WTC11 (cell line): ENCODE data around the gene CAMKMT.

Experiments
- ELF4 ChIP-seq: sonication (generic); formaldehyde crosslinking; IDR thresholded peaks from 2 replicates; pipeline ENCODE4 v1.8.1; 2022; ENCODE audit warnings: low read depth, mild to moderate bottlenecking, moderate library complexity, missing genetic modification reagents
- FOXK1 ChIP-seq: sonication (generic); formaldehyde crosslinking; IDR thresholded peaks from 2 replicates; pipeline ENCODE4 v1.8.0; 2022; ENCODE audit warnings: mild to moderate bottlenecking, moderate library complexity, missing genetic modification reagents
- FOXP1 ChIP-seq: sonication (generic); formaldehyde crosslinking; IDR thresholded peaks from 2 replicates; pipeline ENCODE4 v1.8.0; 2022; ENCODE audit warnings: missing genetic modification reagents, mild to moderate bottlenecking, moderate library complexity, borderline replicate concordance
- PRRX2 ChIP-seq: fragments of 250-450 bp; sonication (Bioruptor Pico); IDR thresholded peaks from 2 replicates; pipeline ENCODE4 v1.8.0; 2021; ENCODE audit warnings: mild to moderate bottlenecking
- SMAD4 ChIP-seq: sonication (generic); formaldehyde crosslinking; IDR thresholded peaks from 2 replicates; pipeline ENCODE4 v1.8.0; 2022; ENCODE audit warnings: mild to moderate bottlenecking, missing genetic modification reagents
- ZNF121 ChIP-seq: sonication (generic); formaldehyde crosslinking; IDR thresholded peaks from 2 replicates; pipeline ENCODE4 v1.8.0; 2023; ENCODE audit warnings: missing genetic modification reagents
- ZNF138 ChIP-seq: sonication (generic); formaldehyde crosslinking; conservative IDR thresholded peaks from 2 replicates; pipeline ENCODE4 v1.8.1; 2022; ENCODE audit warnings: mild to moderate bottlenecking, moderate library complexity, missing genetic modification reagents
- TF ChIP-seq, protein P1 (sequence below): fragments of 200-600 bp; IDR thresholded peaks from 2 replicates; pipeline ENCODE4 v1.8.0; 2022; ENCODE audit warnings: antibody characterized with exemption
- TF ChIP-seq, protein P2 (sequence below): sonication (generic); formaldehyde crosslinking; IDR thresholded peaks from 2 replicates; pipeline ENCODE4 v1.8.1; 2022; ENCODE audit warnings: missing genetic modification reagents, borderline replicate concordance
- TF ChIP-seq, protein P3 (sequence below): sonication (generic); formaldehyde crosslinking; IDR thresholded peaks from 2 replicates; pipeline ENCODE4 v1.8.1; 2023; ENCODE audit warnings: mild to moderate bottlenecking, missing genetic modification reagents, borderline replicate concordance
- TF ChIP-seq, protein P4 (sequence below): sonication (generic); formaldehyde crosslinking; IDR thresholded peaks from 2 replicates; pipeline ENCODE4 v1.8.0; 2022; ENCODE audit warnings: mild to moderate bottlenecking, missing genetic modification reagents

DNA sequence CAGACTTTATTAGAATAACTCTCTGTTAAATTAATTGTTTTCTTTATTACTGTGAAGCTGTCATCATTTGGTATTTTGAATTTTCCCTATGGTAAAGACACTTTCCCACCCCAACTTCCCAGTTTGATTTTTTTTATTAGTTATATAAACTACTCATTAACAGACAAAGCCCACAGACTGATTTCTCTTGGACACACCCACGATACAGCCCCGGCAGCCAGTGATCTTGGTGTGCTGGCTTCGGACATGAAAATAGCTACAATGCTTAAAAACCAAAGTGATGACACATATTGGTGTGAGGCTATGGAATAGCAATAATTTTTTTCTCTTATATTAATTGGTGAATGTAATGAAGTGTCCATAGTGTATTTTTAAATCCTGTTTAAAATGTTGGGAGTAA is 354.4 kb downstream of the CAMKMT start:
- TF ChIP-seq PRRX2 (CRISPR knock-in tag) (no peak), ELF4 (CRISPR knock-in tag) (no peak), FOXP1 (CRISPR knock-in tag) (no peak), SMAD4 (CRISPR knock-in tag) (no peak), FOXK1 (CRISPR knock-in tag) (no peak), ZNF121 (CRISPR knock-in tag) (no peak), ZNF138 (no peak)
- TF ChIP-seq, protein P1, sequence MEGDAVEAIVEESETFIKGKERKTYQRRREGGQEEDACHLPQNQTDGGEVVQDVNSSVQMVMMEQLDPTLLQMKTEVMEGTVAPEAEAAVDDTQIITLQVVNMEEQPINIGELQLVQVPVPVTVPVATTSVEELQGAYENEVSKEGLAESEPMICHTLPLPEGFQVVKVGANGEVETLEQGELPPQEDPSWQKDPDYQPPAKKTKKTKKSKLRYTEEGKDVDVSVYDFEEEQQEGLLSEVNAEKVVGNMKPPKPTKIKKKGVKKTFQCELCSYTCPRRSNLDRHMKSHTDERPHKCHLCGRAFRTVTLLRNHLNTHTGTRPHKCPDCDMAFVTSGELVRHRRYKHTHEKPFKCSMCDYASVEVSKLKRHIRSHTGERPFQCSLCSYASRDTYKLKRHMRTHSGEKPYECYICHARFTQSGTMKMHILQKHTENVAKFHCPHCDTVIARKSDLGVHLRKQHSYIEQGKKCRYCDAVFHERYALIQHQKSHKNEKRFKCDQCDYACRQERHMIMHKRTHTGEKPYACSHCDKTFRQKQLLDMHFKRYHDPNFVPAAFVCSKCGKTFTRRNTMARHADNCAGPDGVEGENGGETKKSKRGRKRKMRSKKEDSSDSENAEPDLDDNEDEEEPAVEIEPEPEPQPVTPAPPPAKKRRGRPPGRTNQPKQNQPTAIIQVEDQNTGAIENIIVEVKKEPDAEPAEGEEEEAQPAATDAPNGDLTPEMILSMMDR = no peak
- TF ChIP-seq, protein P2, sequence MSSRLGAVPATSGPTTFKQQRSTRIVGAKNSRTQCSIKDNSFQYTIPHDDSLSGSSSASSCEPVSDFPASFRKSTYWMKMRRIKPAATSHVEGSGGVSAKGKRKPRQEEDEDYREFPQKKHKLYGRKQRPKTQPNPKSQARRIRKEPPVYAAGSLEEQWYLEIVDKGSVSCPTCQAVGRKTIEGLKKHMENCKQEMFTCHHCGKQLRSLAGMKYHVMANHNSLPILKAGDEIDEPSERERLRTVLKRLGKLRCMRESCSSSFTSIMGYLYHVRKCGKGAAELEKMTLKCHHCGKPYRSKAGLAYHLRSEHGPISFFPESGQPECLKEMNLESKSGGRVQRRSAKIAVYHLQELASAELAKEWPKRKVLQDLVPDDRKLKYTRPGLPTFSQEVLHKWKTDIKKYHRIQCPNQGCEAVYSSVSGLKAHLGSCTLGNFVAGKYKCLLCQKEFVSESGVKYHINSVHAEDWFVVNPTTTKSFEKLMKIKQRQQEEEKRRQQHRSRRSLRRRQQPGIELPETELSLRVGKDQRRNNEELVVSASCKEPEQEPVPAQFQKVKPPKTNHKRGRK (CRISPR knock-in tag) = no peak
- TF ChIP-seq, protein P3, sequence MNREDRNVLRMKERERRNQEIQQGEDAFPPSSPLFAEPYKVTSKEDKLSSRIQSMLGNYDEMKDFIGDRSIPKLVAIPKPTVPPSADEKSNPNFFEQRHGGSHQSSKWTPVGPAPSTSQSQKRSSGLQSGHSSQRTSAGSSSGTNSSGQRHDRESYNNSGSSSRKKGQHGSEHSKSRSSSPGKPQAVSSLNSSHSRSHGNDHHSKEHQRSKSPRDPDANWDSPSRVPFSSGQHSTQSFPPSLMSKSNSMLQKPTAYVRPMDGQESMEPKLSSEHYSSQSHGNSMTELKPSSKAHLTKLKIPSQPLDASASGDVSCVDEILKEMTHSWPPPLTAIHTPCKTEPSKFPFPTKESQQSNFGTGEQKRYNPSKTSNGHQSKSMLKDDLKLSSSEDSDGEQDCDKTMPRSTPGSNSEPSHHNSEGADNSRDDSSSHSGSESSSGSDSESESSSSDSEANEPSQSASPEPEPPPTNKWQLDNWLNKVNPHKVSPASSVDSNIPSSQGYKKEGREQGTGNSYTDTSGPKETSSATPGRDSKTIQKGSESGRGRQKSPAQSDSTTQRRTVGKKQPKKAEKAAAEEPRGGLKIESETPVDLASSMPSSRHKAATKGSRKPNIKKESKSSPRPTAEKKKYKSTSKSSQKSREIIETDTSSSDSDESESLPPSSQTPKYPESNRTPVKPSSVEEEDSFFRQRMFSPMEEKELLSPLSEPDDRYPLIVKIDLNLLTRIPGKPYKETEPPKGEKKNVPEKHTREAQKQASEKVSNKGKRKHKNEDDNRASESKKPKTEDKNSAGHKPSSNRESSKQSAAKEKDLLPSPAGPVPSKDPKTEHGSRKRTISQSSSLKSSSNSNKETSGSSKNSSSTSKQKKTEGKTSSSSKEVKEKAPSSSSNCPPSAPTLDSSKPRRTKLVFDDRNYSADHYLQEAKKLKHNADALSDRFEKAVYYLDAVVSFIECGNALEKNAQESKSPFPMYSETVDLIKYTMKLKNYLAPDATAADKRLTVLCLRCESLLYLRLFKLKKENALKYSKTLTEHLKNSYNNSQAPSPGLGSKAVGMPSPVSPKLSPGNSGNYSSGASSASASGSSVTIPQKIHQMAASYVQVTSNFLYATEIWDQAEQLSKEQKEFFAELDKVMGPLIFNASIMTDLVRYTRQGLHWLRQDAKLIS (CRISPR knock-in tag) = no peak
- TF ChIP-seq, protein P4, sequence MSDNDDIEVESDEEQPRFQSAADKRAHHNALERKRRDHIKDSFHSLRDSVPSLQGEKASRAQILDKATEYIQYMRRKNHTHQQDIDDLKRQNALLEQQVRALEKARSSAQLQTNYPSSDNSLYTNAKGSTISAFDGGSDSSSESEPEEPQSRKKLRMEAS = no peak
